ENCODE results near the gene SH3TC1. TPM values are rescaled to one million over a fixed set of nuclear protein-coding genes. Genes with fewer than 3 reads are reported as not detected.

Gene SH3TC1
- total RNA-seq, 4 donors from 2014 or later: 9.6 to 12.9 (median 12.6) TPM

- WGBS, 2 donors (ENCODE audit: low coverage in 1 of 2): no CpG with 5 or more reads among the region's 19 CpGs
- Histone ChIP-seq H3K4me1 (peaks cover 0 to 59% (median 13%) of the 10 kb centered on the region in 3 donors), H3K27ac (peak overlapping the region in 3 of 4 donors; percentile 57 to 82 (median 63)), H3K36me3 (no peaks in the 10 kb centered on the region), H3K4me3 (no peak overlapping the region), H3K9me3 (no peaks in the 10 kb centered on the region), H3K27me3 (no peaks in the 10 kb centered on the region)
- peak; percentile 66 for ATAC-seq
- TF ChIP-seq POLR2AphosphoS5 (IDR thresholded peaks at IDR 0.05): peak; percentile 46
- no peak for TF ChIP-seq EP300 (IDR thresholded peaks at IDR 0.05)
Measured at GRCh38 chr4:8281519-8282133, 82.5 kb downstream of the SH3TC1 start.

GRCh38 chr4:8282134-8282641, 83.1 kb downstream of the SH3TC1 start:
- Histone ChIP-seq H3K27ac (peak overlapping the region in 3 of 4 donors; percentile 57 to 82 (median 63)), H3K27me3 (no peaks in the 10 kb centered on the region), H3K36me3 (no peaks in the 10 kb centered on the region), H3K4me1 (peaks cover 0 to 53% (median 8%) of the 10 kb centered on the region in 3 donors), H3K9me3 (no peaks in the 10 kb centered on the region), H3K4me3 (no peak overlapping the region)
- no peak for TF ChIP-seq CTCF (IDR thresholded peaks at IDR 0.05)
- no peak for TF ChIP-seq POLR2AphosphoS5 (IDR thresholded peaks at IDR 0.05)
- TF ChIP-seq POLR2A (IDR thresholded peaks at IDR 0.05): no peak
- TF ChIP-seq EP300 (IDR thresholded peaks at IDR 0.05): no peak
- no CpG with 5 or more reads among the region's 14 CpGs for WGBS, 2 donors (ENCODE audit: low coverage in 1 of 2)
- ATAC-seq: no peak

- 73 to 92% methylated on average over 3 to 12 of the region's 14 CpGs for whole genome bisulfite sequencing, 2 donors (ENCODE audit: low coverage in 1 of 2)
- H3K4me1 ChIP-seq: peaks cover 0 to 47% (median 7%) of the 10 kb centered on the region in 3 donors
- ATAC-seq: no peak
- TF ChIP-seq CTCF (IDR thresholded peaks at IDR 0.05): no peak
- no peak for TF ChIP-seq POLR2A (IDR thresholded peaks at IDR 0.05)
- no peak for TF ChIP-seq POLR2AphosphoS5 (IDR thresholded peaks at IDR 0.05)
- TF ChIP-seq EP300 (IDR thresholded peaks at IDR 0.05): no peak
- H3K36me3 ChIP-seq: no peaks in the 10 kb centered on the region
- H3K9me3 ChIP-seq: no peaks in the 10 kb centered on the region
- no peaks in the 10 kb centered on the region for H3K27me3 ChIP-seq
- no peak overlapping the region for H3K4me3 ChIP-seq
- peak overlapping the region in 1 of 4 donors; percentile 82 for H3K27ac ChIP-seq
Measured at GRCh38 chr4:8282742-8283141, 83.7 kb downstream of the SH3TC1 start.

- Histone ChIP-seq H3K4me3 (no peak overlapping the region), H3K27me3 (no peaks in the 10 kb centered on the region), H3K36me3 (no peaks in the 10 kb centered on the region), H3K27ac (peak overlapping the region in 1 of 4 donors; percentile 20), H3K9me3 (no peaks in the 10 kb centered on the region), H3K4me1 (peaks cover 0 to 43% (median 5%) of the 10 kb centered on the region in 3 donors)
- no peak for ATAC-seq
- no peak for TF ChIP-seq POLR2AphosphoS5 (IDR thresholded peaks at IDR 0.05)
- no peak for TF ChIP-seq EP300 (IDR thresholded peaks at IDR 0.05)
- TF ChIP-seq POLR2A (IDR thresholded peaks at IDR 0.05): no peak
- no peak for TF ChIP-seq CTCF (IDR thresholded peaks at IDR 0.05)
- WGBS, 2 donors (ENCODE audit: low coverage in 1 of 2): 69 to 74% methylated on average over 6 to 10 of the region's 10 CpGs
Measured at GRCh38 chr4:8283161-8283560, 84.1 kb downstream of the SH3TC1 start.

GRCh38 chr4:8283631-8284121, 84.6 kb downstream of the SH3TC1 start:
- peak overlapping the region in 1 of 4 donors; percentile 20 for H3K27ac ChIP-seq
- TF ChIP-seq CTCF (IDR thresholded peaks at IDR 0.05) (no peak), EP300 (IDR thresholded peaks at IDR 0.05) (no peak), POLR2A (IDR thresholded peaks at IDR 0.05) (no peak), POLR2AphosphoS5 (IDR thresholded peaks at IDR 0.05) (no peak)
- H3K4me1 ChIP-seq: peaks cover 0 to 38% (median 0%) of the 10 kb centered on the region in 3 donors
- no peak overlapping the region for H3K4me3 ChIP-seq
- no peaks in the 10 kb centered on the region for H3K36me3 ChIP-seq
- no peaks in the 10 kb centered on the region for H3K27me3 ChIP-seq
- WGBS, 2 donors (ENCODE audit: low coverage in 1 of 2): 62 to 68% methylated on average over 3 to 4 of the region's 20 CpGs
- no peaks in the 10 kb centered on the region for H3K9me3 ChIP-seq
- ATAC-seq: no peak

Data from gastroesophageal sphincter (tissue), 4 donors.